ENCODE measurements around the gene MLX. TPM values are rescaled to one million over a fixed set of nuclear protein-coding genes. Genes with fewer than 3 reads are reported as not detected.

Gene MLX
- polyA plus RNA-seq, 2 donors = 36.8 to 38.3 TPM

DNA sequence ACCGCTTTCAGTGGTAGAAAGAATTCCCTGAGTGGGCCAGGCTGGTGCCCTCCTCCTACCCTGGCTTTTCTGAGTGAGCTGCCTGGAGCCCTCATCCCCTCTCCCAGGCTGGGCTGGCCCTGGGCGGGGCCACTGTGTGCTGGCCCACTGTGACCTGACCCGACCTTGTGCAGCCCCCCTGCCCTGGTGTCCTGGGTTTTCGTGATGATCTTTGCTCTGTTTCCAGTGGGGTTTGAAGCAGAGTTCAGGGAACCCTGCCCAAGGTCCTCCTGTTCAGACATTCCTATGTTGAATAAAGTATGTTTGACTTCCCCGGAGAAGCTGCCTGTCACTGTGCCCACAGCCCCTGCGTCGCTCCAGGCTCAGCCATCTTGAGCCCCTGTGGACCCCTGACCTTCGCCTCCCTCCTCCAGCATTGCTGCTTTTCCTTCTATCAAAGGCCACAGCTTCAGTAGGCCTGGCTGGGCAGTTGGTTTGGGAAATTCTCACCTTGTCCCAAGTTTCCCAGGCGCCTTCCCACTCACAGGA, 44.6 kb upstream of the MLX start:
- Histone ChIP-seq H3K4me1 (ENCODE audit: control insufficient read depth in 2 of 2, insufficient read depth in 2 of 2, low read length in 1 of 2) (peaks cover 4 to 29% of the 10 kb centered on the region in 2 donors), H3K9me3 (ENCODE audit: control insufficient read depth in 2 of 2, insufficient read depth in 1 of 2, low read depth in 1 of 2, low read length in 1 of 2) (no peaks in the 10 kb centered on the region), H3K27ac (ENCODE audit: low read depth in 2 of 2, low read length in 1 of 2) (peak overlapping the region; percentile 87 to 88), H3K4me3 (ENCODE audit: low read depth in 1 of 2, low read length in 2 of 2) (no peak overlapping the region), H3K36me3 (ENCODE audit: control insufficient read depth in 2 of 2, insufficient read depth in 2 of 2, low read length in 1 of 2) (peaks cover 0 to 10% of the 10 kb centered on the region in 2 donors), H3K27me3 (ENCODE audit: control insufficient read depth in 1 of 2, insufficient read depth in 2 of 2, low read length in 2 of 2) (no peaks in the 10 kb centered on the region)
- WGBS, 2 donors = 77 to 80% methylated on average over 9 of the region's 9 CpGs

DNA sequence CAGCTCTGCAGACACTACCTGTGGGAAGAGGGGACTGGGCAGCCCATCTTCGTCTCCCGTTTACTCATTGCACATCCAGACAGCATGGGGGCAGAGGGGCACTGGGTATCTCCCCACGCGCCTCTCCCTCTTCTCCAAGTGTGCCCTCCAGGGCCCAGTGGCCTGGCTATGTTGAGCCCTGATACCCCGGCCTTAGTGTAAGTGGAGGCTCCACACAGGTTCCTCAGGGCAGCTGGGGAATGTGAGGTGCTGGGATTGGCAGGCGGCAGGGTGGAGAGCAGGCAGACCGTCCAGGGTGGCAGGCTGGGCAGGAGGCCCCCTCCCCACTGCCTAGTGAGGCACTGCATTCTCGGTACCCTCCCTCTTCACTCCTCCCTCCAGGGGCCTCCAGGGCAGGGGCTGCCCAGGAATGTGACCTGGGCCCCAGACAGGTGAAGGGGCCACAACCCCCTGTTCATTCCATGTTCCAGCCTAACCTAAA, 44.1 kb upstream of the MLX start:
- H3K36me3 ChIP-seq (ENCODE audit: control insufficient read depth in 2 of 2, insufficient read depth in 2 of 2, low read length in 1 of 2) = peaks cover 0 to 10% of the 10 kb centered on the region in 2 donors
- peaks cover 4 to 29% of the 10 kb centered on the region in 2 donors for H3K4me1 ChIP-seq (ENCODE audit: control insufficient read depth in 2 of 2, insufficient read depth in 2 of 2, low read length in 1 of 2)
- peak overlapping the region; percentile 87 to 88 for H3K27ac ChIP-seq (ENCODE audit: low read depth in 2 of 2, low read length in 1 of 2)
- WGBS, 2 donors = 87 to 91% methylated on average over 8 of the region's 8 CpGs
- no peak overlapping the region for H3K4me3 ChIP-seq (ENCODE audit: low read depth in 1 of 2, low read length in 2 of 2)
- no peaks in the 10 kb centered on the region for H3K9me3 ChIP-seq (ENCODE audit: control insufficient read depth in 2 of 2, insufficient read depth in 1 of 2, low read depth in 1 of 2, low read length in 1 of 2)
- H3K27me3 ChIP-seq (ENCODE audit: control insufficient read depth in 1 of 2, insufficient read depth in 2 of 2, low read length in 2 of 2) = no peaks in the 10 kb centered on the region

DNA sequence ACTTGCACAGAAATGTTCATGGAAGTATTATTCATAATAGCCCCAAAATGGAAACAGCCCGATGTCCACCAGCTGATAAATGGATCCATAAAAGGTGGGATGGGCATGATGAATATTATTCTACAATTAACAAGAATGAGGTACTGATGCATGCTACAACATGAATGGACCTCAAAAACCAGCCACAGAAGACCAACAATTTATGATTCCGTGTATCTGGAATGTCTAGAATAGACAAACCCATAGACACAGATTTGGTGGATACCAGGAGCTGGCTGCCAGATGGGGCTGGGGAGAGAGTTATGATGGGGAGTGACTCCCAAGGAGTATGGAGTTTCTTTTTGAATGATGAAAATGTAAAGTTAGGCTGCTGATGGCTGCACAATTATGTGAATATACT, 41.7 kb upstream of the MLX start:
- Histone ChIP-seq H3K9me3 (ENCODE audit: control insufficient read depth in 2 of 2, insufficient read depth in 1 of 2, low read depth in 1 of 2, low read length in 1 of 2) (no peaks in the 10 kb centered on the region), H3K4me3 (ENCODE audit: low read depth in 1 of 2, low read length in 2 of 2) (no peak overlapping the region), H3K27me3 (ENCODE audit: control insufficient read depth in 1 of 2, insufficient read depth in 2 of 2, low read length in 2 of 2) (no peaks in the 10 kb centered on the region), H3K27ac (ENCODE audit: low read depth in 2 of 2, low read length in 1 of 2) (no peak overlapping the region), H3K36me3 (ENCODE audit: control insufficient read depth in 2 of 2, insufficient read depth in 2 of 2, low read length in 1 of 2) (peaks cover 0 to 10% of the 10 kb centered on the region in 2 donors), H3K4me1 (ENCODE audit: control insufficient read depth in 2 of 2, insufficient read depth in 2 of 2, low read length in 1 of 2) (peaks cover 0 to 12% of the 10 kb centered on the region in 2 donors)
- WGBS, 2 donors = 49 to 67% methylated on average over 2 of the region's 2 CpGs

DNA sequence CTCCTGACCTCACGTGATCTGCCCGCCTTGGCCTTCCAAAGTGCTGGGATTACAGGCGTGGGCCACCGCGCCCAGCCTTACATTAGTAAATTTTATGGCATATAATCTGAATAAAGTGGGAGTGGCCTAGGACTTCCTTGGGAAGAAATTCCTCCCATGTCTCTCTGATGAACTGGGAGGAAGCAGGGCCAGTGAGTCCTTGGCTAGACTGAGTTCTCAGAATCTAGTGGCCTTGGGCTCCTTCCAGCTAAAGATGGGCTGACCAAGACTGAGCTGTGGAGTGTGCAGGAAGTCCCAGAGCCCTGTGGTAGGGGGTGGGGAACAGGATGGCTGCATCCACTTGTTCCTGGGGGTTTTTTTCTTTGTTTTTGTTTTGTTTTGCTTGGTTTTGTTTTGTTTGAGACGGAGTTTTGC, 40.9 kb upstream of the MLX start:
- WGBS, 2 donors = 64 to 69% methylated on average over 6 of the region's 6 CpGs
- Histone ChIP-seq H3K9me3 (ENCODE audit: control insufficient read depth in 2 of 2, insufficient read depth in 1 of 2, low read depth in 1 of 2, low read length in 1 of 2) (no peaks in the 10 kb centered on the region), H3K4me3 (ENCODE audit: low read depth in 1 of 2, low read length in 2 of 2) (no peak overlapping the region), H3K27me3 (ENCODE audit: control insufficient read depth in 1 of 2, insufficient read depth in 2 of 2, low read length in 2 of 2) (no peaks in the 10 kb centered on the region), H3K36me3 (ENCODE audit: control insufficient read depth in 2 of 2, insufficient read depth in 2 of 2, low read length in 1 of 2) (peaks cover 0 to 10% of the 10 kb centered on the region in 2 donors), H3K4me1 (ENCODE audit: control insufficient read depth in 2 of 2, insufficient read depth in 2 of 2, low read length in 1 of 2) (peaks cover 0 to 17% of the 10 kb centered on the region in 2 donors), H3K27ac (ENCODE audit: low read depth in 2 of 2, low read length in 1 of 2) (no peak overlapping the region)

DNA sequence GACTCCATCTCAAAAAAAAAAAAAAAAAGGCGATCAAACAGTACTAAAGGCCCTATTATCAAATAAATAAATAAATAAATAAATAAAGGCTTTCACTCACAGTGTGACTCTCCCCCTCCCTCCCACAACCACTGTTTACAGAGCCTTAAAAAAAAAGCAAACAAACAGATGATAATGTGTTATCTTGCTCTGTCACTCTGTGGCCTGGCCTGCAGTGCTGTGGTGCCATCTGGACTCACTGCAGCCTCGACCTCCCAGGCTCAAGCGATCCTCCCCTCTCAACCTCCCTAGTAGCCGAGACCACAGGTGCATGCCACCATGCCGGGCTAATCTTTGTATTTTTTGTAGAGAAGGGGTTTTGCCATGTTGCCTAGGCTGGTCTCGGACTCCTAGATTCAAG, 39.0 kb upstream of the MLX start:
- Histone ChIP-seq H3K27ac (ENCODE audit: low read depth in 2 of 2, low read length in 1 of 2) (no peak overlapping the region), H3K27me3 (ENCODE audit: control insufficient read depth in 1 of 2, insufficient read depth in 2 of 2, low read length in 2 of 2) (no peaks in the 10 kb centered on the region), H3K4me1 (ENCODE audit: control insufficient read depth in 2 of 2, insufficient read depth in 2 of 2, low read length in 1 of 2) (peaks cover 0 to 16% of the 10 kb centered on the region in 2 donors), H3K4me3 (ENCODE audit: low read depth in 1 of 2, low read length in 2 of 2) (no peak overlapping the region), H3K9me3 (ENCODE audit: control insufficient read depth in 2 of 2, insufficient read depth in 1 of 2, low read depth in 1 of 2, low read length in 1 of 2) (no peaks in the 10 kb centered on the region), H3K36me3 (ENCODE audit: control insufficient read depth in 2 of 2, insufficient read depth in 2 of 2, low read length in 1 of 2) (peaks cover 0 to 1% of the 10 kb centered on the region in 2 donors)
- 87 to 90% methylated on average over 6 of the region's 6 CpGs for WGBS, 2 donors

DNA sequence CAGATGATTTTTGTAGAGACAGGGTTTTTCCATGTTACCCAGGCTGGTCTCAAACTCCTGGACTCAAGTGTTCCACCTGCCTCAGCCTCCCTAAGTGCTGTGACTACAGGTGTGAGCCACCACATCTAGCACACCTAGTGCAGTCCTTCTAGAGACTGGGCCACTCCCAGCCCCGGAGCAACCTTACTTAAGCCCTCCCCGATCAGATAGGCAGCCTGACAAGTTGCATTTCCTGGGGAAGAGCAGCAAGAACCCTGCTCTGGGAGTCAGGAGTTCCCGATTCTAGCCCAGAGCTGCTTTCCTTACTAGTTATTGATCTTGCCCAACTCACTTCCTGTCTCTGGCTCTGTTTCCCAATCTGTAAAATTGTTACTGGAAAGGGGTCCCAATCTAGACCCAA, 37.8 kb upstream of the MLX start:
- WGBS, 2 donors = 46 to 52% methylated on average over 3 of the region's 3 CpGs
- Histone ChIP-seq H3K36me3 (ENCODE audit: control insufficient read depth in 2 of 2, insufficient read depth in 2 of 2, low read length in 1 of 2) (no peaks in the 10 kb centered on the region), H3K4me1 (ENCODE audit: control insufficient read depth in 2 of 2, insufficient read depth in 2 of 2, low read length in 1 of 2) (peaks cover 0 to 16% of the 10 kb centered on the region in 2 donors), H3K27ac (ENCODE audit: low read depth in 2 of 2, low read length in 1 of 2) (no peak overlapping the region), H3K27me3 (ENCODE audit: control insufficient read depth in 1 of 2, insufficient read depth in 2 of 2, low read length in 2 of 2) (no peaks in the 10 kb centered on the region), H3K4me3 (ENCODE audit: low read depth in 1 of 2, low read length in 2 of 2) (no peak overlapping the region), H3K9me3 (ENCODE audit: control insufficient read depth in 2 of 2, insufficient read depth in 1 of 2, low read depth in 1 of 2, low read length in 1 of 2) (no peaks in the 10 kb centered on the region)

DNA sequence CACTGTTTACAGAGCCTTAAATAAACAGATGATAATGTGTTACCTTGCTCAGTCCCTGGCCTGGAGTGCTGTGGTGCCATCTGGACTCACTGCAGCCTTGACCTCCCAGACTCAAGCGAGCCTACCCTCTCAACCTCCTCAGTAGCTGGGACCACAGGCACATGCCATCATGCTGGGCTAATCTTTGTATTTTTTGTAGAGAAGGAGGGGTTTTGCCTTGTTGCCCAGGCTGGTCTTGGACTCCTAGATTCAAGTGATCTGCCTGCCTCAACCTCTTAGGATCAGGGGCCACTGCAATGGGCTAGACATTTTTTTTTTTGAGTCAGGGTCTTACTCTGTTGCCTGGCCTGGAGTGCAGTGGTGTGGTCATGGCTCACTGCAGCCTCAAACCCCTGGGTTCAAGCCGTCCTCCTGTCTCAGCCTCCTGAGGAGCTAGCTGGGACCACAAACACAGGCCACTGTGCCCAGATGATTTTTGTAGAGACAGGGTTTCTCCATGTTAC, 35.9 kb upstream of the MLX start:
- 85 to 96% methylated on average over 2 of the region's 2 CpGs for WGBS, 2 donors
- Histone ChIP-seq H3K36me3 (ENCODE audit: control insufficient read depth in 2 of 2, insufficient read depth in 2 of 2, low read length in 1 of 2) (no peaks in the 10 kb centered on the region), H3K9me3 (ENCODE audit: control insufficient read depth in 2 of 2, insufficient read depth in 1 of 2, low read depth in 1 of 2, low read length in 1 of 2) (no peaks in the 10 kb centered on the region), H3K4me1 (ENCODE audit: control insufficient read depth in 2 of 2, insufficient read depth in 2 of 2, low read length in 1 of 2) (peaks cover 0 to 19% of the 10 kb centered on the region in 2 donors), H3K27ac (ENCODE audit: low read depth in 2 of 2, low read length in 1 of 2) (peak overlapping the region; percentile 68 to 89), H3K27me3 (ENCODE audit: control insufficient read depth in 1 of 2, insufficient read depth in 2 of 2, low read length in 2 of 2) (no peaks in the 10 kb centered on the region), H3K4me3 (ENCODE audit: low read depth in 1 of 2, low read length in 2 of 2) (no peak overlapping the region)

DNA sequence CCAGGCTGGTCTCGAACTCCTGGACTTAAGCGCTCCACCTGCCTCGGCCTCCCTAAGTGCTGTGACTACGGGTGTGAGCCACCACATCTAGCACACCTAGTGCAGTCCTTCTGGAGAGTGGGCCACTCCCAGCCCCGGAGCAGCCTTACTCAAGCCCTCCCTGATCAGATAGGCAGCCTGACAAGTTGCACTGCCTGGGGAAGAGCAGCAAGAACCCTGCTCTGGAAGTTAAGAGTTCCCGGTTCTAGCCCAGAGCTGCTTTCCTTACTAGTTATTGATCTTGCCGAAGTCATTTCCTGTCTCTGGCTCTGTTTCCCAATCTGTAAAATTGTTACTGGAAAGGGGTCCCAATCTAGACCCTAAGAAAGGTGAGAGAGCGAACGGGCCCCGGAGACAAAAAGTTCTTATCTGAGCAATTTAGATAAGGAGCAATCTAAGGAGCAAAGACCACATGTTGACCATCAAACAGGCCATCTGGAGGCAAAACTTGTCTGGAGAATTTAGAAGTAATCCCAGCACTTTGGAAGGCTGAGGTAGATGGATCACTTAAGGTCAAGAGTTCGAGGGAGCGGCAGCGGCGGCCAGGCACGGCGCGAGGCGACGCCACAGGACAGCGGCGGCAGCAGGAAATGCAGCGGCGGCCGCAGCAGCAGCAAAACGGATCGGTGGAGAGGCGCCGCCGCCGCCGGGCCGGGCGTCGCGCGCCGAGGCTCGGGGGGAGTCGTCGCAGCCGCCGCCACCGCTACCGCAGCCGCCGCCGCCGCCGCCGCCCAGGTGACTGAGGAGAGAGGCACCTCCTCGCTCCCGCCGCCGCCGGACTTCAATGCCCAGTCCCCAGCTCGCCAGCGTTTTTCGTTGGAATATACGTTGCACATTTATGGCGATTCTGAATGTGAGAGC, 35.2 kb upstream of the MLX start:
- 11 to 12% methylated on average over 58 to 60 of the region's 60 CpGs for WGBS, 2 donors
- Histone ChIP-seq H3K27ac (ENCODE audit: low read depth in 2 of 2, low read length in 1 of 2) (peak overlapping the region; percentile 89 to 92), H3K9me3 (ENCODE audit: control insufficient read depth in 2 of 2, insufficient read depth in 1 of 2, low read depth in 1 of 2, low read length in 1 of 2) (no peaks in the 10 kb centered on the region), H3K36me3 (ENCODE audit: control insufficient read depth in 2 of 2, insufficient read depth in 2 of 2, low read length in 1 of 2) (no peaks in the 10 kb centered on the region), H3K27me3 (ENCODE audit: control insufficient read depth in 1 of 2, insufficient read depth in 2 of 2, low read length in 2 of 2) (no peaks in the 10 kb centered on the region), H3K4me3 (ENCODE audit: low read depth in 1 of 2, low read length in 2 of 2) (peak overlapping the region; percentile 57 to 58), H3K4me1 (ENCODE audit: control insufficient read depth in 2 of 2, insufficient read depth in 2 of 2, low read length in 1 of 2) (peaks cover 0 to 19% of the 10 kb centered on the region in 2 donors)

DNA sequence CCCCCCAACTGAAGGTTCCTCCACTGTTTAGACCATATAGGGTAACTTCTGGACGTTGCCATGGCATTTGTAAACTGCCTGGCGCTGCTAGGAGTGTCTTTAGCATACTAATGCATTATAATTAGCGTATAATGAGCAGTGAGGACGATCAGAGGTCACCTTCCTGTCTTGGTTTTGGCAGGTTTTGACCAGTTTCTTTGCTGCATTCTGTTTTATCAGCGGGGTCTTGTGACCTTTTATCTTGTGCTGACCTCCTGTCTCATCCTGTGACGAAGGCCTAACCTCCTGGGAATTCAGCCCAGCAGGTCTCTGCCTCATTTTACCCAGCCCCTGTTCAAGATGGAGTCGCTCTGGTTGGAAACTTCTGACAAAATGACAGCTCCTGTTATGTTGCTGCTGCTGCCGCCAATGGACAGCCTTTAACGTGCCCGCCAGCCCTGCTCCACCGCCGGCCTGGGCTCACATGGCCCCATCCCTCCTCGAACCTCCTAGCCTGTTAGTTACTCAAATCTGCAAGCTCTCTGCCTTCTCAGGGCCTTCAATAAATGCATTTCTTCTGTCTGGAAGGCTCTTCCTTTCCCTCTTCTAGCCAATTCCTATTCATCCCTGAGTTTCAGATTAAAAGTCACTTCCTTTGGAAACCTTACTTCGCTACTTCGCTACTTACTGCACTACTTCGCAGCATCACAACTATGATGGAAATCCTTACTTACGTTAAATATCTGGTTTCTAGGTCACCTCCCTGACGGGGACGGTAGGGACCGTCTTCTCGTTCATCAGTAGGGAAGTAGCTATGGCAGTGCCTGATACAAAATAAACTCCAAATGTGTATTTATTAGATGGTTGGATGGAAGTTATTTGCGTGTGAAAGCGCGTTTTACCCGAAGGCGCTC, 31.5 kb upstream of the MLX start:
- Histone ChIP-seq H3K4me3 (ENCODE audit: low read depth in 1 of 2, low read length in 2 of 2) (peak overlapping the region; percentile 75 to 86), H3K27ac (ENCODE audit: low read depth in 2 of 2, low read length in 1 of 2) (peak overlapping the region; percentile 92 to 96), H3K4me1 (ENCODE audit: control insufficient read depth in 2 of 2, insufficient read depth in 2 of 2, low read length in 1 of 2) (peaks cover 2 to 22% of the 10 kb centered on the region in 2 donors), H3K36me3 (ENCODE audit: control insufficient read depth in 2 of 2, insufficient read depth in 2 of 2, low read length in 1 of 2) (peaks cover 0 to 17% of the 10 kb centered on the region in 2 donors), H3K27me3 (ENCODE audit: control insufficient read depth in 1 of 2, insufficient read depth in 2 of 2, low read length in 2 of 2) (no peaks in the 10 kb centered on the region), H3K9me3 (ENCODE audit: control insufficient read depth in 2 of 2, insufficient read depth in 1 of 2, low read depth in 1 of 2, low read length in 1 of 2) (no peaks in the 10 kb centered on the region)
- 39 to 44% methylated on average over 26 of the region's 26 CpGs for WGBS, 2 donors
